Mesenchymal stem cell (in vitro differentiated cells and primary cell): ENCODE data around the gene FKBP8.

Source experiments
- DNase-seq: peaks from one replicate; pipeline ENCODE4 v3.0.0-alpha.2; 2013
- H2AFZ ChIP-seq: one replicate; pipeline ENCODE4 v1.6.1; 2013; ENCODE audit warnings: low read depth, mild to moderate bottlenecking, control low read depth, inconsistent platforms, low read length, moderate library complexity
- H2AK5ac ChIP-seq: 2 replicates; pipeline ENCODE4 v1.6.1; 2013; ENCODE audit warnings: low read length, moderate library complexity, mild to moderate bottlenecking, inconsistent platforms; ENCODE audit not compliant: severe bottlenecking
- H2BK120ac ChIP-seq: one replicate; pipeline ENCODE4 v1.6.1; 2013; ENCODE audit warnings: low read depth, mild to moderate bottlenecking, inconsistent platforms, low read length, moderate library complexity
- H2BK12ac ChIP-seq, 2 experiments: one replicate each; pipeline ENCODE4 v1.6.1; 2013; ENCODE audit warnings: inconsistent platforms in 2 of 2, low read length in 2 of 2, mild to moderate bottlenecking in 2 of 2, moderate library complexity in 2 of 2, control low read depth in 1 of 2
- H2BK15ac ChIP-seq: one replicate; pipeline ENCODE4 v1.6.1; 2013; ENCODE audit warnings: mild to moderate bottlenecking, low read depth, inconsistent platforms; ENCODE audit not compliant: poor library complexity, severe bottlenecking
- H2BK5ac ChIP-seq: 2 replicates; pipeline ENCODE4 v1.6.1; 2013; ENCODE audit warnings: low read depth, mild to moderate bottlenecking, low read length, control low read depth, inconsistent platforms; ENCODE audit not compliant: poor library complexity, severe bottlenecking
- H3K14ac ChIP-seq, 2 experiments: one replicate each; pipeline ENCODE4 v1.6.1; 2013; ENCODE audit warnings: inconsistent platforms in 2 of 2, low read length in 2 of 2, control low read depth in 1 of 2, mild to moderate bottlenecking in 1 of 2, moderate library complexity in 1 of 2
- H3K18ac ChIP-seq, 2 experiments: one replicate each; pipeline ENCODE4 v1.6.1; 2013; ENCODE audit warnings: inconsistent platforms in 2 of 2, low read length in 2 of 2, control low read depth in 1 of 2, low read depth in 1 of 2, mild to moderate bottlenecking in 1 of 2
- H3K23ac ChIP-seq, 2 experiments: one replicate each; pipeline ENCODE4 v1.6.1; 2013; ENCODE audit warnings: inconsistent platforms in 2 of 2, low read length in 2 of 2, mild to moderate bottlenecking in 2 of 2, moderate library complexity in 2 of 2, control low read depth in 1 of 2
- H3K27ac ChIP-seq: 2 replicates; pipeline ENCODE4 v1.5.1; 2013; ENCODE audit warnings: mild to moderate bottlenecking, moderate library complexity, low read length, control low read depth, inconsistent platforms; ENCODE audit not compliant: poor library complexity, severe bottlenecking
- H3K27me3 ChIP-seq, 2 experiments: 2 replicates each; pipeline versions ENCODE4 v1.6.1 to v1.7.0; 2013; ENCODE audit warnings: low read length in 2 of 2, mild to moderate bottlenecking in 2 of 2, moderate library complexity in 2 of 2, control low read depth in 1 of 2, inconsistent platforms in 1 of 2; ENCODE audit not compliant: control insufficient read depth in 1 of 2, insufficient read depth in 1 of 2
- H3K36me3 ChIP-seq, 2 experiments: 2 replicates each; pipeline versions ENCODE4 v1.6.1 to v1.7.0; 2013; ENCODE audit warnings: low read length in 2 of 2, control low read depth in 1 of 2, inconsistent platforms in 1 of 2, low read depth in 1 of 2, mild to moderate bottlenecking in 1 of 2; ENCODE audit not compliant: insufficient read depth in 2 of 2, control insufficient read depth in 1 of 2
- H3K4ac ChIP-seq, 2 experiments: one replicate each; pipeline ENCODE4 v1.6.1; 2013; ENCODE audit warnings: inconsistent platforms in 2 of 2, low read length in 2 of 2, mild to moderate bottlenecking in 2 of 2, moderate library complexity in 2 of 2, control low read depth in 1 of 2, low read depth in 1 of 2
- H3K4me1 ChIP-seq: 2 replicates; pipeline ENCODE4 v1.6.1; 2013; ENCODE audit warnings: low read depth, low read length, control low read depth; ENCODE audit not compliant: control insufficient read depth, insufficient read depth
- H3K4me2 ChIP-seq: 2 replicates; pipeline ENCODE4 v1.6.1; 2013; ENCODE audit warnings: low read length, mild to moderate bottlenecking, inconsistent platforms; ENCODE audit not compliant: poor library complexity, severe bottlenecking
- H3K4me3 ChIP-seq, 2 experiments: 2 replicates each; pipeline versions ENCODE4 v1.5.1 to v1.7.0; 2013; ENCODE audit warnings: low read length in 2 of 2, mild to moderate bottlenecking in 2 of 2, control low read depth in 1 of 2, low read depth in 1 of 2; ENCODE audit not compliant: insufficient read depth in 1 of 2
- H3K79me1 ChIP-seq: replicated peaks from 2 replicates; pipeline ENCODE4 v1.6.1; 2013; ENCODE audit warnings: mild to moderate bottlenecking, control low read depth, low read length, inconsistent platforms; ENCODE audit not compliant: poor library complexity, severe bottlenecking
- H3K9ac ChIP-seq: 2 replicates; pipeline ENCODE4 v1.7.0; 2013; ENCODE audit warnings: mild to moderate bottlenecking, low read length, moderate library complexity
- H3K9me3 ChIP-seq: 2 replicates; pipeline ENCODE4 v1.7.0; 2013; ENCODE audit warnings: mild to moderate bottlenecking, low read length; ENCODE audit not compliant: control insufficient read depth
- H4K8ac ChIP-seq: one replicate; pipeline ENCODE4 v1.6.1; 2013; ENCODE audit warnings: inconsistent platforms, mild to moderate bottlenecking, low read length, moderate library complexity
- H4K91ac ChIP-seq: one replicate; pipeline ENCODE4 v1.6.1; 2013; ENCODE audit warnings: mild to moderate bottlenecking, low read length, inconsistent platforms
- WGBS: methylation state at CpG from one replicate; pipeline ENCODE4 v1.1.7; 2013; ENCODE audit warnings: mixed read lengths; 5-methylcytosine and 5-hydroxymethylcytosine counted together

Gene FKBP8

GRCh38 chr19:18507727-18508440, 35.5 kb downstream of the FKBP8 start:
- peak; percentile 94 for DNase-seq

GRCh38 chr19:18507021-18507726, 36.2 kb downstream of the FKBP8 start:
- H3K4me1 ChIP-seq = peaks cover 60% of the 10 kb centered on the region
- no peak overlapping the region for H4K8ac ChIP-seq
- WGBS = 80% methylated on average over 9 of the region's 9 CpGs
- DNase-seq = no peak
- H3K9ac ChIP-seq = no peak overlapping the region
- peak overlapping the region in 1 of 2 experiments; percentile 65 for H3K18ac ChIP-seq
- no peak overlapping the region for H3K27ac ChIP-seq
- H2BK12ac ChIP-seq = peak overlapping the region in 1 of 2 experiments; percentile 65
- no peaks in the 10 kb centered on the region for H3K9me3 ChIP-seq
- no peak overlapping the region for H2BK5ac ChIP-seq
- peak overlapping the region in 1 of 2 experiments; percentile 85 for H3K23ac ChIP-seq
- H3K4me3 ChIP-seq = peak overlapping the region in 1 of 2 experiments; percentile 3
- no peak overlapping the region for H2BK120ac ChIP-seq
- H2AFZ ChIP-seq = no peak overlapping the region
- peak overlapping the region; percentile 72 for H4K91ac ChIP-seq
- H3K4ac ChIP-seq = peak overlapping the region in 1 of 2 experiments; percentile 57
- no peak overlapping the region for H2AK5ac ChIP-seq
- H3K36me3 ChIP-seq = peaks cover 3 to 16% of the 10 kb centered on the region in 2 experiments
- no peak overlapping the region for H2BK15ac ChIP-seq
- H3K14ac ChIP-seq = peak overlapping the region in 1 of 2 experiments; percentile 83
- peaks cover 15% of the 10 kb centered on the region for H3K79me1 ChIP-seq
- no peak overlapping the region for H3K4me2 ChIP-seq
- H3K27me3 ChIP-seq = no peaks in the 10 kb centered on the region

More at GRCh38 chr19:18507727-18508440, 35.5 kb downstream of the FKBP8 start:
- Histone ChIP-seq H2BK12ac (peak overlapping the region in 1 of 2 experiments; percentile 65), H2AFZ (no peak overlapping the region), H3K79me1 (peaks cover 13% of the 10 kb centered on the region), H3K9me3 (no peaks in the 10 kb centered on the region), H3K9ac (peak overlapping the region; percentile 6), H3K18ac (peak overlapping the region in 1 of 2 experiments; percentile 65), H2BK5ac (no peak overlapping the region), H3K23ac (no peak overlapping the region), H3K4me2 (no peak overlapping the region), H4K8ac (no peak overlapping the region), H3K36me3 (peaks cover 3 to 15% of the 10 kb centered on the region in 2 experiments), H3K27ac (no peak overlapping the region), H2BK15ac (no peak overlapping the region), H2BK120ac (no peak overlapping the region), H3K27me3 (no peaks in the 10 kb centered on the region), H3K4me1 (peaks cover 62% of the 10 kb centered on the region), H3K14ac (peak overlapping the region in 1 of 2 experiments; percentile 83), H2AK5ac (no peak overlapping the region), H4K91ac (no peak overlapping the region), H3K4ac (peak overlapping the region in 1 of 2 experiments; percentile 57), H3K4me3 (peak overlapping the region in 1 of 2 experiments; percentile 3)
- 57% methylated on average over 11 of the region's 11 CpGs for WGBS

- H2BK5ac ChIP-seq = no peak overlapping the region
- no peaks in the 10 kb centered on the region for H3K9me3 ChIP-seq
- H3K27me3 ChIP-seq = no peaks in the 10 kb centered on the region
- no peak overlapping the region for H4K91ac ChIP-seq
- WGBS = 94% methylated on average over 18 of the region's 19 CpGs
- H3K4me2 ChIP-seq = no peak overlapping the region
- H3K4me1 ChIP-seq = peaks cover 62% of the 10 kb centered on the region
- no peak overlapping the region for H3K9ac ChIP-seq
- no peak overlapping the region for H2BK120ac ChIP-seq
- H2BK12ac ChIP-seq = peak overlapping the region in 1 of 2 experiments; percentile 57
- no peak overlapping the region for H3K23ac ChIP-seq
- no peak overlapping the region for H2BK15ac ChIP-seq
- no peak overlapping the region for H3K4me3 ChIP-seq
- no peak overlapping the region for H2AFZ ChIP-seq
- peaks cover 3 to 24% of the 10 kb centered on the region in 2 experiments for H3K36me3 ChIP-seq
- peak overlapping the region in 1 of 2 experiments; percentile 35 for H3K14ac ChIP-seq
- H3K4ac ChIP-seq = no peak overlapping the region
- H3K79me1 ChIP-seq = peaks cover 15% of the 10 kb centered on the region
- no peak for DNase-seq
- H4K8ac ChIP-seq = no peak overlapping the region
- no peak overlapping the region for H3K27ac ChIP-seq
- H3K18ac ChIP-seq = no peak overlapping the region
- H2AK5ac ChIP-seq = no peak overlapping the region
Observed at GRCh38 chr19:18506101-18506930, 37.1 kb downstream of the FKBP8 start.
